Thyroid gland (tissue), 4 donors: ENCODE results near the gene DNAH17. TPM values are rescaled to one million over a fixed set of nuclear protein-coding genes. Genes with fewer than 3 reads are reported as not detected.

Source experiments
- DNase-seq, 2 donors: peaks; one replicate each; pipeline ENCODE4 v3.0.0-alpha.2; 2019
- H3K27ac ChIP-seq, 3 donors: fragments of 200-600 bp; sonication (generic); 1 replicate in 2 of 3; 2 replicates in 1 of 3; pipeline ENCODE4 v1.5.1; 2016 to 2019; ENCODE audit warnings: mild to moderate bottlenecking in 1 of 3, moderate library complexity in 1 of 3
- H3K27me3 ChIP-seq: fragments of 200-600 bp; sonication (generic); one replicate; pipeline ENCODE4 v1.5.1; 2019
- H3K36me3 ChIP-seq, 2 donors: fragments of 200-600 bp; sonication (generic); one replicate each; pipeline ENCODE4 v1.5.1; 2016 to 2019
- H3K4me1 ChIP-seq, 2 donors: fragments of 200-600 bp; sonication (generic); one replicate each; pipeline ENCODE4 v1.5.1; 2017 to 2019
- H3K4me3 ChIP-seq, 3 donors: fragments of 200-600 bp; sonication (generic); replicated peaks in 1 of 3; 1 replicate in 2 of 3; 2 replicates in 1 of 3; pipeline ENCODE4 v1.5.1; 2016; ENCODE audit warnings: mild to moderate bottlenecking in 1 of 3
- H3K9me3 ChIP-seq: fragments of 200-600 bp; sonication (generic); one replicate; pipeline ENCODE4 v1.5.1; 2017
- POLR2A ChIP-seq, 2 donors: fragments of 450-650 bp; IDR thresholded peaks; one replicate each; pipeline ENCODE4 v1.6.1; 2017; ENCODE audit warnings: antibody characterized with exemption in 2 of 2, mild to moderate bottlenecking in 2 of 2, moderate library complexity in 1 of 2
- WGBS, 2 donors: methylation state at CpG; one replicate each; pipeline ENCODE4 v1.1.5; 2017; 5-methylcytosine and 5-hydroxymethylcytosine counted together
- intact Hi-C: fragments of 100-400 bp; cut with DNase I; formaldehyde crosslinking; loops from one replicate; pipeline ENCODE4 v1.15.1; 2023
- total RNA-seq, 4 donors: library from RNA; depleted of rRNA; stranded (reverse); fragments of >200 nt; gene quantifications; one replicate each; pipeline ENCODE4 v1.2.3, GENCODE V29; 2016
- TF ChIP-seq, protein P1 (sequence below), 6 experiments: fragments of 200-600 bp in 3 of 6; fragments of 450-650 bp in 3 of 6; sonication (generic) in 3 of 6; IDR thresholded peaks; one replicate each; pipeline ENCODE4 v1.5.1; 2016 to 2019; ENCODE audit warnings: antibody characterized with exemption in 6 of 6, mild to moderate bottlenecking in 2 of 6, inconsistent platforms in 1 of 6, moderate library complexity in 1 of 6

The DNAH17 gene
- total RNA-seq, 4 donors from 2014 or later = 0.21 to 0.67 (median 0.32) TPM

DNA sequence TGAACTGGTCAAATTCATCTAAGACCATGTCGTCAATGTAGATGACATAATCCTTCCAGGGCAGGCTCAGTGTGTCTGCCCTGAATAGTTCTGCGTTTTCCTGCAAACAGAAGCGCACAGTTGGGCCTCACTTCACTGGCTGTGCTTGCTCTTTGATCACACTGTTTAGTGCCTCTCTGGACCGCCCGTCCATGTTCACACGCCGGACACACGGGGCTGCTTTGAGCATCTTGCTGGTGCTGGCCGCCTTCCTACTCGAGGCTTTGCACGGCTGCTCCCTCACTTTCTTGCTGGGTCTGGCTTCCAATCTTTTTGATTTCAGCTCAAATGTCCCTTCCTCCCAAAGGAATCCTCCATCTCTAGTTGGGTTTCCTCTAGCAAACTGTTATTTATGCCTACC lies 37.4 kb downstream of the DNAH17 start:
- intact Hi-C loops = no loop called here
- no peak for TF ChIP-seq POLR2A (IDR thresholded peaks at IDR 0.05)
- TF ChIP-seq, protein P1, sequence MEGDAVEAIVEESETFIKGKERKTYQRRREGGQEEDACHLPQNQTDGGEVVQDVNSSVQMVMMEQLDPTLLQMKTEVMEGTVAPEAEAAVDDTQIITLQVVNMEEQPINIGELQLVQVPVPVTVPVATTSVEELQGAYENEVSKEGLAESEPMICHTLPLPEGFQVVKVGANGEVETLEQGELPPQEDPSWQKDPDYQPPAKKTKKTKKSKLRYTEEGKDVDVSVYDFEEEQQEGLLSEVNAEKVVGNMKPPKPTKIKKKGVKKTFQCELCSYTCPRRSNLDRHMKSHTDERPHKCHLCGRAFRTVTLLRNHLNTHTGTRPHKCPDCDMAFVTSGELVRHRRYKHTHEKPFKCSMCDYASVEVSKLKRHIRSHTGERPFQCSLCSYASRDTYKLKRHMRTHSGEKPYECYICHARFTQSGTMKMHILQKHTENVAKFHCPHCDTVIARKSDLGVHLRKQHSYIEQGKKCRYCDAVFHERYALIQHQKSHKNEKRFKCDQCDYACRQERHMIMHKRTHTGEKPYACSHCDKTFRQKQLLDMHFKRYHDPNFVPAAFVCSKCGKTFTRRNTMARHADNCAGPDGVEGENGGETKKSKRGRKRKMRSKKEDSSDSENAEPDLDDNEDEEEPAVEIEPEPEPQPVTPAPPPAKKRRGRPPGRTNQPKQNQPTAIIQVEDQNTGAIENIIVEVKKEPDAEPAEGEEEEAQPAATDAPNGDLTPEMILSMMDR (IDR thresholded peaks at IDR 0.05) = no peak
- no peaks in the 10 kb centered on the region for H3K36me3 ChIP-seq
- H3K4me1 ChIP-seq = peaks cover 10 to 18% of the 10 kb centered on the region in 2 donors
- H3K4me3 ChIP-seq = no peak overlapping the region
- no peak for DNase-seq
- H3K27me3 ChIP-seq = no peaks in the 10 kb centered on the region
- H3K9me3 ChIP-seq = no peaks in the 10 kb centered on the region
- WGBS, 2 donors = 89 to 92% methylated on average over 11 of the region's 11 CpGs
- H3K27ac ChIP-seq = no peak overlapping the region

DNA sequence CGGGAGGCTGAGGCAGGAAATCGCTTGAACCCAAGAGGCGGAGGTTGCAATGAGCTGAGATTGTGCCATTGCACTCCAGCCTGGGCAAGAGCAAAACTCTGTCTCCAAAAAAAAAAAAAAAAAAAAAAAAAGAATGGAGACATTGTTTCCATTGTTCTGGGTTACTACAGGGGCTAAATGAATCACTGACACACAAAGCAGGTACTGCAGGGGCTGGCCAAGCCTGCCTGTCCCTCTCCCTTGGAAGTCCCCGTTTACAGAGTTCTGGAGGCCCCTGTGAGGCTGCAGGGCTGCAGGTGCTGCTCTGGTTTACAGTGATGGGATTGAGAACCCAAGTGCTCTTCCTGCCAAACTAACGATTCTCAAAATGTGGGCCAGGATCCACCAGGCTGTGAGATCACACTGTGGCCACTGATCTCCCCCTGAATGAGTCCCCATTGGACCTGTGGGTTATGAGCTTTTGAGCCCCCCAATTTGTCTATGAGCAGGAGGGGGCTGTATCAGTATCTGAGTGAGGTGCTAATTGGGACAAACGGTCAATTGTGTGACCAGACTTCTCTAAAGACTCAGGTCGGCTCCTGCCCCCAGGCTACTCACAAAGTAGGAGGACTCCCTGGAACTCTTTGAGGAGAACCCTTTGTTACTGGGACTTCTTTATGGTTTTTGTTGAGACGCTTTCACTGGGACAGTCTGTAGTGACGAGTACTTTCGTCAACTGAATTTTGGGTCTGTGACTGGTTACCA lies 39.0 kb downstream of the DNAH17 start:
- DNase-seq = no peak
- Histone ChIP-seq H3K36me3 (no peaks in the 10 kb centered on the region), H3K27ac (no peak overlapping the region), H3K4me1 (peaks cover 19 to 27% of the 10 kb centered on the region in 2 donors), H3K9me3 (no peaks in the 10 kb centered on the region), H3K27me3 (no peaks in the 10 kb centered on the region), H3K4me3 (no peak overlapping the region)
- TF ChIP-seq, protein P1 (IDR thresholded peaks at IDR 0.05) = no peak
- TF ChIP-seq POLR2A (IDR thresholded peaks at IDR 0.05) = no peak
- WGBS, 2 donors = 79 to 91% methylated on average over 10 of the region's 10 CpGs
- intact Hi-C loops = no loop called here

DNA sequence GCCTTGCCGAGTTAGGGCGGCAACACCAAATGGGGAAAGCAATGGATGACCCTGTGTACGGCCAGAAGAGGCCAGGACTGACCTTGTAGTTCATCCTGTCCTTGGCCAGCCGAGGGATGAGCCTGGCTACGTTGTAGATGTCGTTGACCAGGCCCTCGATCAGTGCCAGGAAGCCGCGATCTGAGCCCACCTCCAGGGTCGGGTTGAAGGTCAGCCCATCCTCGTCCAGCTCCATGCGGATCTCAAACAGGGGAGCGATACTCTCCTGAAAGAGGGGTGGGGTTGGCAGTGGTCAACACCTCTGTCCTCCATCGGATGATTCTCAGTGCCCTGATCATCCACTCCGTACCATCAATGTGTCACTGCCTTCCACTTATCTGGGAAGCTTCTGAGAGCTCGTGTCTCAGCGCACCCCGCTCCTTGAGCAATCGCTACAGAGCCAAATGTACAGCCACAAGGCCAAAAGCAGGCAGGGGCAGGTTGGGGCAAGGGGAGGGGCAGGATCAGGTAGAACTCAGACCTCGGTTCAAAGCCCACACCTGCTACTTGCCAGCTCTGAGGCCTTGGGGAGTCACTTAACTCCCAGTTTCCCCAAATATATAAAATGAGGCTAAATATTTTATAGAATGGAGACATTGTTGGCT lies 39.9 kb downstream of the DNAH17 start:
- Histone ChIP-seq H3K36me3 (no peaks in the 10 kb centered on the region), H3K9me3 (no peaks in the 10 kb centered on the region), H3K27me3 (no peaks in the 10 kb centered on the region), H3K4me1 (peaks cover 19 to 27% of the 10 kb centered on the region in 2 donors), H3K27ac (no peak overlapping the region), H3K4me3 (no peak overlapping the region)
- intact Hi-C loops = no loop called here
- 95% methylated on average over 20 of the region's 20 CpGs for WGBS, 2 donors
- TF ChIP-seq, protein P1 (IDR thresholded peaks at IDR 0.05) = no peak
- DNase-seq = no peak

DNA sequence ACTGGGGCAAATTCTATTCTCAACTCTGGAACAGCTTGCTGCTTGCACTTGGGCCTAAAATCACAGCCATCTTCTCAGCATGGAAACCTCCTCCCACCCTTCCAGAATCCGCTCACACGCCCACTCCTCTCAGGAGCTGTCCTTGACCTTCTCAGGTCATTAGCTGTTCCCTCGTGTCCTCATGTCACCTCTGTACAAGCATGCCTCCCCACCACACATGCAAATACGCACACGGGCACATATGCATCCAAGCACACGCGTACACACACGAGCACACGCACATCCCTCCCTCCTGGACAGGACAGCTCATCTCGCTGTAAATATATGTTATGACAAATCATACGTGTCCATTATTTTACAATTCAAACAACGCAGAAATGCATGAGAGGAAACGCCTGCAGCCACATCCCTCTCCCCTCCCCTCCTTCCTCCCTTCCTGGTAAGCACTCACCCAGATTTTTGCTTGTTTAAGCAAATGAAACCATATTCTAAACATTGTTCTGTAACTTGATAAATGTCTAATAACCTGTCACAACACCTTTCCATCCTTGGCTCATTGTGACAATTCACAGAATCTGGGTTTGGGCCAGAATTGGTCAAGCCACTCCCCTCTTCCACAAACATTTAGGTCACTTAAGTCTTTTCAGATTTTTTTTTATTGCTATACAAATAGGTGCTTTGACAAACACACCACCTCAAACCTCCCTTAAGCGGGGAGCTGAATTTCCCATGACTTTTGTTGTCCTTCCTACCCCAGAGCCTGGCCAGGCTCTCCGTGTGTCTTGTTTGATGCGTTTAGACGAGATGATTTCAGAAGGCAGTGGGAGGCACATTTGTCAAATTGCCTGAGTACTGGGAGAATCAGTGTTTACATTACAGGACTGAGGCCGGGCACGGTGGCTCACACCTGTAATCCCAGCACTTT lies 41.7 kb downstream of the DNAH17 start:
- TF ChIP-seq, protein P1 (IDR thresholded peaks at IDR 0.05) = no peak
- no peak for TF ChIP-seq POLR2A (IDR thresholded peaks at IDR 0.05)
- Histone ChIP-seq H3K4me1 (peaks cover 21 to 27% of the 10 kb centered on the region in 2 donors), H3K36me3 (no peaks in the 10 kb centered on the region), H3K4me3 (no peak overlapping the region), H3K27ac (peak overlapping the region; percentile 43 to 79 (median 75)), H3K27me3 (no peaks in the 10 kb centered on the region), H3K9me3 (no peaks in the 10 kb centered on the region)
- 38 to 43% methylated on average over 19 of the region's 19 CpGs for WGBS, 2 donors
- intact Hi-C loops = no loop called here
- DNase-seq = peak; percentile 26 to 28
